Colon (tissue), 2 donors: ENCODE results near the gene PRMT7.

Experiments used
- FAIRE-seq: peaks from 2 replicates; lab custom pipeline; 2012; peaks lifted over from hg19 to GRCh38; lab: Jason Lieb, UNC
- donor health status: control.
- donor health status: control.

PRMT7 gene

GRCh38 chr16:68363658-68364521, 53.1 kb downstream of the PRMT7 start:
- FAIRE-seq, result no peak

DNA sequence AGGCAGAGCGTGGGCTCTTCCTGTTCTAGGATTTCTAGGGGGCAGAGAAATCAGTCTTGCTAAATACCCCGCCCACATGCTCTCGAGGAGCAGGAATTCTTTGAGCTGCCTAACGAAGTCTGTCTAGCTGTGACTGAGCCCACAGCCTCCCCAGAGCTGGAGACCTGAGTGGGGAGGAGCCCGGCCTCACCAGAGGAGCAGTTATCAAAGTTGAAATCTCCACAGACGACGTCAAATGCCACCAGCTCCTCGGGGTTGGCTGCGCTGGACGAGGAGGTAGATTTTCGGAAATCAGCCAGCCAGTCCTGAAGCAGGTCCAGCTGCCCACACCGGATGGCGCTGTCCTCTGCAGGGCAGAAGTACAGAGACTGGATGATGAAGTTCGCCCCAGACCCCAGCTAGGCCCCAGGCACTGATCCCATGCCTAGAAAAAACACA, 53.8 kb downstream of the PRMT7 start:
- no peak for FAIRE-seq

- FAIRE-seq, result no peak
These were observed 54.5 kb downstream of the PRMT7 start for GRCh38 chr16:68365167-68365817.

- no peak for FAIRE-seq
These were observed 55.2 kb downstream of the PRMT7 start for GRCh38 chr16:68366062-68366461.

GRCh38 chr16:68367030-68367429, 56.2 kb downstream of the PRMT7 start:
- FAIRE-seq, result no peak

GRCh38 chr16:68367440-68367839, 56.6 kb downstream of the PRMT7 start:
- FAIRE-seq, result no peak

- no peak for FAIRE-seq
These were observed 57.1 kb downstream of the PRMT7 start for GRCh38 chr16:68367891-68368290.

- FAIRE-seq, result no peak
These were observed 57.6 kb downstream of the PRMT7 start for GRCh38 chr16:68368301-68368888.

DNA sequence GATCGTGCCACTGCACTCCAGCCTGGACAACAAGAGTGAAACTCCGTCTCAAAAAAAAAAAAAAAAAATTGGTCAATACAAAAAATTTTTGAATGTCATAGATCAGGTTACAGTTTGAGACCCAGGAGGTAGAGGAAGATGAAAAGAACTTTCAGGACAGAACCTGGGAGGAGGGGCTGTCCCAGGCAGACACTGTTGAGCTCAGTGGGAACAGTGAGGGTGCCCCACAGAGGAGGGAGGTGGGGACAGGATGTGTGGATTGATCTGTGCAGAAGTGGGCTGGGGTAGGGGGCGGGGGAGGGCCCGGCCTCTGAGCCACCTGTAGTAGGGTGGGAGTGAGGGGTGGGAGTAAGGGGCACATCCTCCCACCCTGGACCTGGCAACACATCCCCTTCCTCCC, 58.3 kb downstream of the PRMT7 start:
- no peak for FAIRE-seq

GRCh38 chr16:68369697-68370580, 59.1 kb downstream of the PRMT7 start:
- FAIRE-seq, result no peak

DNA sequence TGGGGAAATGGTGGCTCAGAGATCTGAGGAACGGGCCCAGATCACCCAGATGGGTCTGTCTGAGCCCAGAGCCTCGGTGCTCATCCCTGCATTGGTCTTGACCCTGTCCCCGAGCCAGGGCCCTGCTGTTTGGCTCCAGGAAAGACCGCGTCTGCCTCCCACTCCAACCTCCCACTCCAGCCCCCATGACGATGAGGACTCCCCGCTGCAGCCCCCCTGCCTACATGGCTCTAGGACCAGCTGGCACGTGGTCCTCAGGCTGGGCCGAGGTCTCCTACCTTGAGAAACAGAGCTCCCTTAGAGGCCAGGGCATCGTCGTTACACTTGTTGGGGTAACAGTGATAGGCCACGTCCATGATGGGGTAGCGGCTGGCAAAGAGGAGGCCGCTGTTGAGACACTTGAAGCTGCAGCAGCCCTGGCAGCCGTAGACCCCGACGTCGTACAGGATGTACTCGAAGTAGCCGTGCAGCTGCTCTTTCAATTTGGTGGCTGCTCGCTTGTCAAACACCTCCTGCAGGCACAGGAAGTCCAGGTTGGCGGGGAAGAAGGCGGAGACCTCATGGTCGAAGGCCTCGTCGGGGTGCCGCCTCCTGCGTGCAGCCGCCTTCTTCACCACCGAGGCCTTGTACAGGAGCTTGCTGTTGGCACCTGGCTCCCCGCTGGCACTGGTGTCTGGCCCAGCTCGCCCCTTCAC, 59.9 kb downstream of the PRMT7 start:
- no peak for FAIRE-seq

- no peak for FAIRE-seq
These were observed 60.4 kb downstream of the PRMT7 start for GRCh38 chr16:68371276-68371651.

DNA sequence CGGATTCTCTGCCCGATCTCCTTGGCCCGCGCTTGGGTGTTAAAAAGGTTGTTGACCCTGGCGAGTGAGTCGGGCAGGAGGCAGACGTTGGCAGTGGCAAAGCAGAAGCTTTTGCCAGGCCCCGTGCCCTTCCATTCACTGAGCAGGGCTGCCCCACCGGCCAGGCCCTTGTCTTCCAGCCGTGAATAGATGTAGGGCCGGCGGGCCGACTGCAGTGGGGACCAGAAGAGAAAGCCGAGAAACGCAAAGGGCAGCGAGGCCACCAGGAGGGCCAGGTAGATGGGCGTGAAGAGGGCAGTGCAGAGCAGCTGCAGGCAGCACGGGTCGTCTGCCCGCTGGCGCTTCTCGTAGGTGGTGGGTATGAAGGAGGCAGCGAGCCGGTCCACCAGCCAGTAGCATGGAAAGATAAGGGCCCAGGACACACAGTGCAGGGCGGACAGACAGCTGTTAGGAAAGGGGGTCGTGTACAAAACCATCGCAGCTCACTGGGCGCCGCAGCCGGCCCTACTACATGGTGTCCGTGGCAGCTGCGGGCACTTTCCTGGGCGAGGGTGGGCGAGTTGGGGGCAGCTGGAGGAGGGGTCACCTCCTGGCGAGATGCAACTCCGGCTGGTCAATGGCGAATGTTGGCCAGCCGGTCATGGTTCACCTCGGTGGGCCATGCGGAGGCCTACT, 61.0 kb downstream of the PRMT7 start:
- FAIRE-seq, result no peak

DNA sequence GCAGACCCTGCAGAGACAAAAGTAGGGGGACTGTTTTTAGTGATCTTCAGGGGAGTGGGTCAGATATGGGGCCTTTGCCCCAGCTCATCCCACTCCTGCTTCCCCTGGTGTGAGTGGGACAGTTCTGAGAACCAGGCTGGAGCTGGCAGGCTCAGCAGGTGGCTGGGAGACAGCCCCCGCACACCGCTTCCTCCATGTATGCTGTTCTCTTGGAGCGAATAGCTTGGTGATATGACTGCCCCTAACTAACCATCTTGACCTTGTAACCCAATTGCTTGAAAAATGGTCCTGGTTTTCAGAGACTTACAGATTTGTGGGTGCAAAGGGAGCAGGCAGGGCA, 61.5 kb downstream of the PRMT7 start:
- no peak for FAIRE-seq

- FAIRE-seq, result no peak
These were observed 62.0 kb downstream of the PRMT7 start for GRCh38 chr16:68372806-68373205.

- no peak for FAIRE-seq
These were observed 62.9 kb downstream of the PRMT7 start for GRCh38 chr16:68373528-68374245.

DNA sequence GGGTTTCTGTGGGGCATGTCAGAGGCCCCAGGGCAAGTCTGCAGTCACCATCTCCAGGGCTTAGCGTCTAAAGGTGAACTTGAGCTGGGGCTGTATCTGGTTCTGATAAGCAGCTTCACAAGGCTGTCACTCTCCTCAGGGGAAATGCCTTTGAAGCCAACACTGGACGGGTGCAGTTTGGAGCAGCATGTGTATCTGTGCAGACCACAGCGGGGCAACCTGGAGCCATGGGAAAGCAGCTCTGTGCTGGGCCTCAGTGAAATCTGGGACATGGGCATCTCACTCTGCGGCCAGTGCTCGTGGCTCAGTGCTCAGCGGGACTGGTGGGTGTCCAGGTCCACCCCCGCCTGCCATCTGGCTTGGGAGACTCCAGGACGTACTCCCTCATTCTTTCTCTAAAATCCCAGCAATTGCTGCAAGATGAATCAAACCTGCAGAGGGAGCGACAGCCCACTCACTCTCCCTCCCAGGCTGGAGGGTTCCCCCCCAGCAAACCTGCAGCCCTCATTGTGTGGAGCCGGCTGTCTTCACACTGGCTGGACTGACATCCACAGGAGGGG, 63.5 kb downstream of the PRMT7 start:
- FAIRE-seq, result no peak

GRCh38 chr16:68374961-68375660, 64.3 kb downstream of the PRMT7 start:
- no peak for FAIRE-seq

DNA sequence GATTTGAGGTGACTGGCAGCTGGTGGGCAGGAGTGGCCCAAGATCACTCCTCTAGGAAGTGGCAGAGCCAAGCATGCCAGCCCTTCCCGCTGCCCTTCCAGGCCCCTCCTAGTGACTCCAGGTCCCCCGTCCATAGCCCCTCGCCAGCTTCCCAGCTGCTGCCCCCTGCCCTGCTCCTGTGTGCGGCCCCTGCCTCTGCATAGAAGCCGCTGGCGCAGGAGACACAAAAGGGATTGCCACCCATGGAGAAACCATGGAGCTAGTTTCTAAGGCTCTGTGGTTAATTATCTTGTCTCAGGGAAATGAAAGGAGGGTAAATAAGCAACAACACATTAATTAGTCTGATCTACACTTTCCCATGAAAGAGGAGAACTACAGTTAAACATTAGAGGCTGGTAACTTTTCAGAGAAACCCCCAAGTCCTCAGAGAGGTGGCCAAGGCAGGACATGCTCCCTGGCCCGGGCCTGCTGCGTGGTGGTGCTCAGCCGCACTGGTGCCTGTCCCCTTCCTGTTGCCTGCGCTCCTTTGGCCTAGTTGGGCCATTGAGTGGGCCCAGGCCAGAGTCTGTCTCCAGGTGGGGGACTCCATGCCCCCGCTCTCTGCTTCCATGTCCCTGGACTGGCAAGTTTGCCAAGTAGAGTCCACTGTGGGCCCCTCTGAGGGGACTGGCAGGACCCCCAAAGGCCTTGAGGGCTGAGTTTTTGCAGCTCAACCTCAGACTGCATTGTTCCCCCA, 65.2 kb downstream of the PRMT7 start:
- FAIRE-seq, result no peak
